Mesothelial cell of epicardium (in vitro differentiated cells): ENCODE measurements around the gene ZNF592. TPM values are rescaled to one million over a fixed set of nuclear protein-coding genes. Genes with fewer than 3 reads are reported as not detected.
A peak's percentile ranks its signal among the peaks of the same experiment; 100 is the strongest.

Experiments used
- DNase-seq, 2 experiments: peaks; one replicate each; pipeline ENCODE4 v3.0.0; 2021; ENCODE audit warnings: low spot score in 2 of 2; ENCODE audit not compliant: unreplicated experiment in 2 of 2
- H3K27ac Mint-ChIP-seq: 2 replicates; pipeline ENCODE4 v1.8.0; 2021; ENCODE audit warnings: mixed read lengths
- H3K27me3 Mint-ChIP-seq: 2 replicates; pipeline ENCODE4 v1.8.0; 2021; ENCODE audit warnings: low read depth, mixed read lengths
- H3K36me3 Mint-ChIP-seq: 2 replicates; pipeline ENCODE4 v1.8.0; 2021; ENCODE audit warnings: mixed read lengths
- H3K4me1 Mint-ChIP-seq: 2 replicates; pipeline ENCODE4 v1.8.0; 2021; ENCODE audit warnings: mixed read lengths
- H3K4me3 Mint-ChIP-seq: 2 replicates; pipeline ENCODE4 v1.8.0; 2021; ENCODE audit warnings: mild to moderate bottlenecking, moderate library complexity, mixed read lengths
- H3K9me3 Mint-ChIP-seq: 2 replicates; pipeline ENCODE4 v1.8.0; 2021; ENCODE audit warnings: mixed read lengths
- total RNA-seq: library from RNA; stranded (reverse); gene quantifications from 3 replicates; pipeline ENCODE4 v1.2.1, GENCODE V29; 2021
- TF ChIP-seq, protein P1 (sequence below): fragments of 200-600 bp; sonication (generic); IDR thresholded peaks from one replicate; pipeline ENCODE4 v1.5.0; 2021; ENCODE audit warnings: antibody characterized with exemption; ENCODE audit not compliant: unreplicated experiment

Gene ZNF592
- total RNA-seq, 1 donor from 2014 or later = 32.8 TPM

DNA sequence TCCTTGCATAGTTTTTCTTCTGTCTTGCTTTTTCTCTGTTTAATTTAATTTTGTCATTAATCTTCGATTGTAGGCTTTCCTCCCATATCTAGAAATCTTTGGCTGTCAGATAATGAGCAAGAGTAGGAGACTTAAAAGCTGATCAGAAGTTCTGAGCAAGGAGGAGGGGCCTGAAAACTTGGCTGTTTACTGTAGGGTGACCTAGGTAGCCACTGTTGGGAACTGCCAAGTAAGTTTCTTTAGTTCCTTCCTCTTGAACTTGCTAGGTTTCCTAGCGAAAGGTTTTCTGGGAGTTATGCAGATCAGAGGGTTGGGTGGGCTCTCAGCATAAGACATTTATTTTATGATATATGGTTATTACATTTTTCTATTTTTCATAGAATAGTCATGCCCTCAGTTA lies 83.2 kb downstream of the ZNF592 start:
- Mint-ChIP-seq H3K27me3 (no peaks in the 10 kb centered on the region), H3K4me1 (peaks cover 30% of the 10 kb centered on the region), H3K36me3 (peaks cover 11% of the 10 kb centered on the region), H3K27ac (peak overlapping the region; percentile 61), H3K4me3 (no peak overlapping the region), H3K9me3 (no peaks in the 10 kb centered on the region)
- TF ChIP-seq, protein P1, sequence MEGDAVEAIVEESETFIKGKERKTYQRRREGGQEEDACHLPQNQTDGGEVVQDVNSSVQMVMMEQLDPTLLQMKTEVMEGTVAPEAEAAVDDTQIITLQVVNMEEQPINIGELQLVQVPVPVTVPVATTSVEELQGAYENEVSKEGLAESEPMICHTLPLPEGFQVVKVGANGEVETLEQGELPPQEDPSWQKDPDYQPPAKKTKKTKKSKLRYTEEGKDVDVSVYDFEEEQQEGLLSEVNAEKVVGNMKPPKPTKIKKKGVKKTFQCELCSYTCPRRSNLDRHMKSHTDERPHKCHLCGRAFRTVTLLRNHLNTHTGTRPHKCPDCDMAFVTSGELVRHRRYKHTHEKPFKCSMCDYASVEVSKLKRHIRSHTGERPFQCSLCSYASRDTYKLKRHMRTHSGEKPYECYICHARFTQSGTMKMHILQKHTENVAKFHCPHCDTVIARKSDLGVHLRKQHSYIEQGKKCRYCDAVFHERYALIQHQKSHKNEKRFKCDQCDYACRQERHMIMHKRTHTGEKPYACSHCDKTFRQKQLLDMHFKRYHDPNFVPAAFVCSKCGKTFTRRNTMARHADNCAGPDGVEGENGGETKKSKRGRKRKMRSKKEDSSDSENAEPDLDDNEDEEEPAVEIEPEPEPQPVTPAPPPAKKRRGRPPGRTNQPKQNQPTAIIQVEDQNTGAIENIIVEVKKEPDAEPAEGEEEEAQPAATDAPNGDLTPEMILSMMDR = no peak
- DNase-seq = no peak

GRCh38 chr15:84832448-84833040 lies 84.2 kb downstream of the ZNF592 start:
- Mint-ChIP-seq H3K9me3 (no peaks in the 10 kb centered on the region), H3K36me3 (peaks cover 11% of the 10 kb centered on the region), H3K4me1 (peaks cover 30% of the 10 kb centered on the region), H3K27ac (peak overlapping the region; percentile 0), H3K27me3 (no peaks in the 10 kb centered on the region), H3K4me3 (no peak overlapping the region)
- TF ChIP-seq, protein P1 = no peak
- no peak for DNase-seq

- H3K9me3 Mint-ChIP-seq = no peaks in the 10 kb centered on the region
- no peak for DNase-seq
- peaks cover 11% of the 10 kb centered on the region for H3K36me3 Mint-ChIP-seq
- H3K4me3 Mint-ChIP-seq = no peak overlapping the region
- no peak overlapping the region for H3K27ac Mint-ChIP-seq
- peaks cover 30% of the 10 kb centered on the region for H3K4me1 Mint-ChIP-seq
- TF ChIP-seq, protein P1 = no peak
- H3K27me3 Mint-ChIP-seq = no peaks in the 10 kb centered on the region
Observed at GRCh38 chr15:84833447-84834228, 85.2 kb downstream of the ZNF592 start.

- Mint-ChIP-seq H3K9me3 (no peaks in the 10 kb centered on the region), H3K4me1 (peaks cover 26% of the 10 kb centered on the region), H3K27me3 (no peaks in the 10 kb centered on the region), H3K4me3 (no peak overlapping the region), H3K27ac (no peak overlapping the region), H3K36me3 (peaks cover 11% of the 10 kb centered on the region)
- TF ChIP-seq, protein P1 = no peak
- DNase-seq = no peak
Observed at GRCh38 chr15:84834229-84834955, 86.0 kb downstream of the ZNF592 start.

DNA sequence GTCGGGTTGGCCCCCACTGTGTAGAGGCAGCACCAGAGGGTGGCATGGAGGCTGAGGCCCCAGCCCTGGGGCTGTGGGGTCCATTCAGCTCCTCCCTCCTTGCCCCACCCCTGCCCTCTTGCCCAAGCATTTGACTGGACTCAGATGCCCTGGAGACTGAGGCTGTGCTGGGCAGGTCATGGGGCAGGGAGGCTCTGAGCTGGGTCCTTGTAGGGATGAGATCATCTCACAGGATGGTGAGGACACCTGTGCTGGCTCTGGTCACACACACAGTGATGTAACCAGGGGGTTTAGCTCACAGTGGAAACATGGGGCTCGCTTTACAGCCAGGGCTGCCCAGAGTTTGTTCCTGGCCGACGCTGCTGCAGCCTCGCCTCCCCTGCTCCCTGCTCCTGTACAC lies 86.6 kb downstream of the ZNF592 start:
- Mint-ChIP-seq H3K27me3 (no peaks in the 10 kb centered on the region), H3K27ac (no peak overlapping the region), H3K4me1 (peaks cover 26% of the 10 kb centered on the region), H3K9me3 (no peaks in the 10 kb centered on the region), H3K4me3 (no peak overlapping the region), H3K36me3 (peaks cover 6% of the 10 kb centered on the region)
- no peak for DNase-seq
- TF ChIP-seq, protein P1 = no peak
